Liver (tissue), 9 donors: Measurements from ENCODE around the gene FAM131C. TPM values are rescaled to one million over a fixed set of nuclear protein-coding genes. Genes with fewer than 3 reads are reported as not detected.

Experiments
- DNase-seq: peaks from one replicate; pipeline ENCODE4 v3.0.0-alpha.2; 2017; ENCODE audit warnings: low spot score
- H3K27ac ChIP-seq, 2 donors: one replicate each; pipeline ENCODE4 v1.7.0; 2013; ENCODE audit warnings: inconsistent platforms in 2 of 2, low read length in 2 of 2, control low read depth in 1 of 2, low read depth in 1 of 2, mild to moderate bottlenecking in 1 of 2
- H3K27me3 ChIP-seq, 4 donors: one replicate each; pipeline versions ENCODE4 v1.6.1 to v1.7.0; 2013; ENCODE audit warnings: low read length in 3 of 4, inconsistent platforms in 1 of 4, mild to moderate bottlenecking in 1 of 4, moderate library complexity in 1 of 4; ENCODE audit not compliant: control insufficient read depth in 4 of 4, insufficient read depth in 4 of 4
- H3K36me3 ChIP-seq, 4 donors: one replicate each; pipeline versions ENCODE4 v1.6.1 to v1.7.0; 2013; ENCODE audit warnings: low read length in 3 of 4, mild to moderate bottlenecking in 3 of 4, low read depth in 1 of 4, moderate library complexity in 1 of 4; ENCODE audit not compliant: control insufficient read depth in 4 of 4, insufficient read depth in 3 of 4
- H3K4me1 ChIP-seq, 4 donors: one replicate each; pipeline versions ENCODE4 v1.6.1 to v1.7.0; 2013; ENCODE audit warnings: low read length in 3 of 4, mild to moderate bottlenecking in 3 of 4, moderate library complexity in 1 of 4; ENCODE audit not compliant: control insufficient read depth in 4 of 4, insufficient read depth in 4 of 4
- H3K4me3 ChIP-seq, 3 donors: one replicate each; pipeline versions ENCODE4 v1.6.1 to v1.7.0; 2013; ENCODE audit warnings: low read length in 3 of 3, control low read depth in 1 of 3, low read depth in 1 of 3, mild to moderate bottlenecking in 1 of 3
- H3K9ac ChIP-seq, 2 donors: one replicate each; pipeline ENCODE4 v1.7.0; 2013; ENCODE audit warnings: low read length in 2 of 2, mild to moderate bottlenecking in 2 of 2, moderate library complexity in 2 of 2, control low read depth in 1 of 2, low read depth in 1 of 2
- H3K9me3 ChIP-seq, 4 donors: one replicate each; pipeline versions ENCODE4 v1.6.1 to v1.7.0; 2013; ENCODE audit warnings: low read length in 3 of 4; ENCODE audit not compliant: control insufficient read depth in 4 of 4
- CTCF ChIP-seq: fragments of 150-350 bp; IDR thresholded peaks from 2 replicates; pipeline ENCODE4 v1.5.1; 2017; ENCODE audit warnings: improper control_type of control experiment, low read depth, low read length; ENCODE audit not compliant: missing input control
- EGR1 ChIP-seq, 2 donors: IDR thresholded peaks; 2 replicates each; pipeline ENCODE4 v1.6.1; 2016 to 2018; ENCODE audit warnings: antibody characterized with exemption in 2 of 2, low read depth in 2 of 2
- FOXA1 ChIP-seq: IDR thresholded peaks from 2 replicates; pipeline ENCODE4 v1.6.1; 2016; ENCODE audit warnings: antibody characterized with exemption
- FOXA2 ChIP-seq: IDR thresholded peaks from 2 replicates; pipeline ENCODE4 v1.6.1; 2016; ENCODE audit warnings: antibody characterized with exemption
- HNF4A ChIP-seq, 2 donors: conservative IDR thresholded peaks; 2 replicates each; pipeline ENCODE4 v1.6.1; 2016; ENCODE audit warnings: antibody characterized with exemption in 2 of 2, mild to moderate bottlenecking in 2 of 2
- HNF4G ChIP-seq: IDR thresholded peaks from 2 replicates; pipeline ENCODE4 v1.6.1; 2016; ENCODE audit warnings: antibody characterized with exemption
- RAD21 ChIP-seq, 2 donors: IDR thresholded peaks; 2 replicates each; pipeline ENCODE4 v1.6.1; 2016; ENCODE audit warnings: antibody characterized with exemption in 2 of 2, mild to moderate bottlenecking in 2 of 2
- RXRA ChIP-seq, 2 donors: IDR thresholded peaks; 2 replicates each; pipeline ENCODE4 v1.6.1; 2017 to 2018; ENCODE audit warnings: antibody characterized with exemption in 2 of 2, mild to moderate bottlenecking in 1 of 2
- SP1 ChIP-seq: IDR thresholded peaks from 2 replicates; pipeline ENCODE4 v1.6.1; 2018; ENCODE audit warnings: antibody characterized with exemption, mild to moderate bottlenecking
- TAF1 ChIP-seq: conservative IDR thresholded peaks from 2 replicates; pipeline ENCODE4 v1.6.1; 2016; ENCODE audit warnings: antibody characterized with exemption, mild to moderate bottlenecking
- WGBS: extraction: QIAGEN DNeasy Blood & Tissue Kit; methylation state at CpG from one replicate; pipeline ENCODE4 v1.1.7; 2013; 5-methylcytosine and 5-hydroxymethylcytosine counted together
- polyA plus RNA-seq, 2 donors: library from polyadenylated mRNA; stranded (reverse) in 1 of 2; unstranded in 1 of 2; fragments of 200-250 nt in 1 of 2; fragments of >200 nt in 1 of 2; fragmentation: Nextera tagmentation in 1 of 2; extraction: Ambion mirVana in 1 of 2; gene quantifications; one replicate each; pipeline versions ENCODE4 v1.2.1 to v1.2.3, GENCODE V29; 2013 to 2015
- total RNA-seq, 2 donors: library from RNA; depleted of rRNA; stranded (reverse); fragments of >200 nt; gene quantifications; one replicate each; pipeline ENCODE4 v1.2.3, GENCODE V29; 2014
- TF ChIP-seq, protein P1 (sequence below): IDR thresholded peaks from 2 replicates; pipeline ENCODE4 v1.6.1; 2016; ENCODE audit warnings: antibody characterized with exemption
- TF ChIP-seq, protein P2 (sequence below): IDR thresholded peaks from 2 replicates; pipeline ENCODE4 v1.6.1; 2016; ENCODE audit warnings: antibody characterized with exemption
- TF ChIP-seq, protein P3 (sequence below): IDR thresholded peaks from 2 replicates; pipeline ENCODE4 v1.6.1; 2016; ENCODE audit warnings: antibody characterized with exemption, mild to moderate bottlenecking
- donor health status: healthy.
- donor health status: healthy.
- donor health status: healthy.
- donor health status: healthy.
- donor health status: healthy.

Gene FAM131C
- total and polyA plus RNA-seq, 4 donors, result 0.05 to 0.92 TPM; not detected in 2

DNA sequence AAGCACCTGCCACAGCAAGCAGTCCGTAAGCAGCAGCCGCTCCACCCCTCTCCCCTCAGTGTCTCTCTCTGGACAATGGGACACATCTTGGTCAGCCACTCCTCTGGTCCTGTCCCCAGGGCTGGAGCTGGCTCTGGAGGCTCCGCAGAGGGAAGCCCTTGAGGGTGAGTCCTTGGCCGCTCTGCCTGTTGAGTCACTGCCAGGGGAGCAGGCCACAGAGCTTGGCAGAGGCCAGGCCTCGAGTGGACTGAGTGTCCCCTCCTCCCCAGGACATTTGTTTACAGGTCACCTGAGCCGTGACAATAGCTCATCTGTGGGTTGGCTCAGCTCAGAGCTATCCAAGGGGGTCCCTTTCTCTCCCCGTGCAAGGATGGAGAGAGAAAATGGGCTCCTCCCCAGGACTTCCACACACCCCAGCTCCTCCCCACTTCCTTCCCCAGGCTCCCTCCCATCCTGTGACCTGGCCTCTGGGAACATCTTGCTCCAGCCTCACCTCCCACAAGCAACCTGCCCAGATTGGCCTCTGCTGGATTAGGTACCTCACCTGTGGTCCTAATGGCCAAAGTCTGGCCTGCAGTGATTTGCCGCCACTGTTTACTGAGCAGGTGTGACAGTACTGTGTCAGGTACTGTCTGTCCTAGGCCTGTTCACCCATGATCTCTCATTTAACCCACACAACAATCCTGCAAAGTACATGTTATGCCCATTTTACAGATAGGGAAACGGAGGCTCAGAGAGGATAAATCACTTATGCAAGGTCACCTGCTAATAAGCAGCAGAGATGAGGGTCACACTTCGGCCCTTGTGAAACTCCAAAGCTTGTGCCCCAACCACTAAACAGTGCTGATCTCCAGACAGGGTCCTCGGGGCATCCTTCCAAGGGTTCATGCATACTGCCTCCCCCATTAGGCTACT, 4.8 kb downstream of the FAM131C start:
- Histone ChIP-seq H3K27me3 (no peaks in the 10 kb centered on the region), H3K4me3 (no peak overlapping the region), H3K36me3 (no peaks in the 10 kb centered on the region), H3K27ac (peak overlapping the region; percentile 32 to 70), H3K9me3 (no peaks in the 10 kb centered on the region), H3K4me1 (peaks cover 16 to 31% (median 19%) of the 10 kb centered on the region in 4 donors), H3K9ac (no peak overlapping the region)
- TF ChIP-seq HNF4A (conservative IDR thresholded peaks at IDR 0.05), result peak; percentile 22 to 44
- TF ChIP-seq SP1, result peak; percentile 21
- no peak for TF ChIP-seq EGR1 (IDR thresholded peaks at IDR 0.05; ENCODE audit: low read depth in 2 of 2)
- TF ChIP-seq CTCF, result no peak
- TF ChIP-seq, protein P1, sequence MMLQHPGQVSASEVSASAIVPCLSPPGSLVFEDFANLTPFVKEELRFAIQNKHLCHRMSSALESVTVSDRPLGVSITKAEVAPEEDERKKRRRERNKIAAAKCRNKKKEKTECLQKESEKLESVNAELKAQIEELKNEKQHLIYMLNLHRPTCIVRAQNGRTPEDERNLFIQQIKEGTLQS, result no peak
- peak; percentile 8 to 33 for TF ChIP-seq RXRA (IDR thresholded peaks at IDR 0.05)
- no peak for TF ChIP-seq FOXA1
- no peak for TF ChIP-seq FOXA2
- TF ChIP-seq HNF4G, result no peak
- no peak for DNase-seq
- WGBS, result 53% methylated on average over 11 of the region's 11 CpGs

DNA sequence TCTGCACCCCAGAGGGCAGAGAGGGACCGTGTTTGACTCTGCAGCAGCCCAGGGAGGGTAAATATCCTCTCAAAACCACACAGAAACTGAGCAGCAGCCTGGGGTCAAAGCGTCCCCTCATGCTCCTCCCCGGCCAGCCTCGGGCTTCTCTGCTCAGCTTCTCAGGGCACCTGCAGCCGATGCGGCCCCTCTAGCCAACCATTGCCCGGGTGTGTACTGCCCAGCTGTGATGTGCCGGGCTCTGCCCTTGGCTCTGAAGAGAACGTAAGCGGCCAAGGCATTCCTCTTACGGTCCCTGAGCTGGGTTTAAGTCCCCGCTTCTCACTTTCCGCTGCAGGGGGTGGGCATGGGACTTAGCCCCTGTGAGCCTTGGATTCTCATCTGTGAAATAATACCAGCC, 5.5 kb downstream of the FAM131C start:
- DNase-seq, result no peak
- Histone ChIP-seq H3K27ac (peak overlapping the region; percentile 32 to 70), H3K4me1 (peaks cover 10 to 28% (median 18%) of the 10 kb centered on the region in 4 donors), H3K4me3 (no peak overlapping the region), H3K27me3 (no peaks in the 10 kb centered on the region), H3K36me3 (no peaks in the 10 kb centered on the region), H3K9me3 (no peaks in the 10 kb centered on the region), H3K9ac (no peak overlapping the region)
- TF ChIP-seq SP1, result no peak
- TF ChIP-seq RXRA (IDR thresholded peaks at IDR 0.05), result no peak
- TF ChIP-seq, protein P2, sequence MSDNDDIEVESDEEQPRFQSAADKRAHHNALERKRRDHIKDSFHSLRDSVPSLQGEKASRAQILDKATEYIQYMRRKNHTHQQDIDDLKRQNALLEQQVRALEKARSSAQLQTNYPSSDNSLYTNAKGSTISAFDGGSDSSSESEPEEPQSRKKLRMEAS, result no peak
- no peak for TF ChIP-seq FOXA2
- TF ChIP-seq, protein P3, sequence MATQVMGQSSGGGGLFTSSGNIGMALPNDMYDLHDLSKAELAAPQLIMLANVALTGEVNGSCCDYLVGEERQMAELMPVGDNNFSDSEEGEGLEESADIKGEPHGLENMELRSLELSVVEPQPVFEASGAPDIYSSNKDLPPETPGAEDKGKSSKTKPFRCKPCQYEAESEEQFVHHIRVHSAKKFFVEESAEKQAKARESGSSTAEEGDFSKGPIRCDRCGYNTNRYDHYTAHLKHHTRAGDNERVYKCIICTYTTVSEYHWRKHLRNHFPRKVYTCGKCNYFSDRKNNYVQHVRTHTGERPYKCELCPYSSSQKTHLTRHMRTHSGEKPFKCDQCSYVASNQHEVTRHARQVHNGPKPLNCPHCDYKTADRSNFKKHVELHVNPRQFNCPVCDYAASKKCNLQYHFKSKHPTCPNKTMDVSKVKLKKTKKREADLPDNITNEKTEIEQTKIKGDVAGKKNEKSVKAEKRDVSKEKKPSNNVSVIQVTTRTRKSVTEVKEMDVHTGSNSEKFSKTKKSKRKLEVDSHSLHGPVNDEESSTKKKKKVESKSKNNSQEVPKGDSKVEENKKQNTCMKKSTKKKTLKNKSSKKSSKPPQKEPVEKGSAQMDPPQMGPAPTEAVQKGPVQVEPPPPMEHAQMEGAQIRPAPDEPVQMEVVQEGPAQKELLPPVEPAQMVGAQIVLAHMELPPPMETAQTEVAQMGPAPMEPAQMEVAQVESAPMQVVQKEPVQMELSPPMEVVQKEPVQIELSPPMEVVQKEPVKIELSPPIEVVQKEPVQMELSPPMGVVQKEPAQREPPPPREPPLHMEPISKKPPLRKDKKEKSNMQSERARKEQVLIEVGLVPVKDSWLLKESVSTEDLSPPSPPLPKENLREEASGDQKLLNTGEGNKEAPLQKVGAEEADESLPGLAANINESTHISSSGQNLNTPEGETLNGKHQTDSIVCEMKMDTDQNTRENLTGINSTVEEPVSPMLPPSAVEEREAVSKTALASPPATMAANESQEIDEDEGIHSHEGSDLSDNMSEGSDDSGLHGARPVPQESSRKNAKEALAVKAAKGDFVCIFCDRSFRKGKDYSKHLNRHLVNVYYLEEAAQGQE, result no peak
- TF ChIP-seq TAF1, result no peak
- TF ChIP-seq HNF4A (conservative IDR thresholded peaks at IDR 0.05), result no peak
- no peak for TF ChIP-seq FOXA1
- TF ChIP-seq RAD21 (IDR thresholded peaks at IDR 0.05), result no peak
- TF ChIP-seq HNF4G, result no peak
- 82% methylated on average over 13 of the region's 13 CpGs for WGBS
